Endothelial cell of umbilical vein (primary cell): Measurements from ENCODE around the gene TNFRSF14.
"Not testable (repeated sequence)": the region's sequence is repeated elsewhere in the genome, so short reads cannot be mapped to it uniquely, and the experiment has no call there.

Experiments
- CTCF ChIP-seq, 2 donors: IDR thresholded peaks; 1 replicate in 1 of 2; 2 replicates in 1 of 2; pipeline ENCODE4 v1.5.1; 2011; ENCODE audit warnings: low read length in 2 of 2, mild to moderate bottlenecking in 2 of 2, moderate library complexity in 2 of 2, control low read depth in 1 of 2, inconsistent platforms in 1 of 2, low read depth in 1 of 2; ENCODE audit not compliant: insufficient read depth in 1 of 2; ENCODE audit errors: extremely low read depth in 1 of 2
- EZH2 ChIP-seq: IDR thresholded peaks from 2 replicates; pipeline ENCODE4 v1.6.1; 2012; ENCODE audit warnings: borderline replicate concordance, low read depth, mild to moderate bottlenecking, moderate library complexity, low read length, inconsistent platforms; ENCODE audit not compliant: severe bottlenecking
- FOS ChIP-seq: IDR thresholded peaks from 2 replicates; pipeline ENCODE4 v1.6.1; 2011; ENCODE audit warnings: mild to moderate bottlenecking, low read length, moderate library complexity, borderline replicate concordance; ENCODE audit not compliant: insufficient read depth
- JUN ChIP-seq: IDR thresholded peaks from 2 replicates; pipeline ENCODE4 v1.6.1; 2011; ENCODE audit warnings: borderline replicate concordance, low read depth; ENCODE audit not compliant: insufficient read length, insufficient read depth
- MAX ChIP-seq: IDR thresholded peaks from 2 replicates; pipeline ENCODE4 v1.6.1; 2011; ENCODE audit not compliant: insufficient read depth, insufficient read length
- MYC ChIP-seq: IDR thresholded peaks from one replicate; pipeline ENCODE4 v1.6.1; 2011; ENCODE audit warnings: mild to moderate bottlenecking, low read depth, low read length
- POLR2A ChIP-seq: IDR thresholded peaks from 2 replicates; pipeline ENCODE4 v1.6.1; 2012; ENCODE audit warnings: low read depth, mild to moderate bottlenecking, control low read depth, low read length
- POLR2AphosphoS5 ChIP-seq: IDR thresholded peaks from 2 replicates; pipeline ENCODE4 v1.6.1; 2012; ENCODE audit warnings: low read depth, mild to moderate bottlenecking, control low read depth, low read length, moderate library complexity; ENCODE audit not compliant: insufficient read depth

GRCh38 chr1:2551544-2551943, 4.6 kb upstream of the TNFRSF14 start:
- not testable (repeated sequence) for TF ChIP-seq POLR2AphosphoS5; POLR2A; CTCF (IDR thresholded peaks at IDR 0.05; ENCODE audit: extremely low read depth in 1 of 2, insufficient read depth in 1 of 2, low read depth in 1 of 2, low read length in 2 of 2); MYC; MAX; EZH2; FOS; JUN
